ENCODE data around the gene MYO9B. TPM values are rescaled to one million over a fixed set of nuclear protein-coding genes. Genes with fewer than 3 reads are reported as not detected.

The MYO9B gene
- total and polyA plus RNA-seq, 8 donors: 56.5 to 149 (median 66.0) TPM

GRCh38 chr19:17075864-17076542, 426 bp downstream of the MYO9B start:
- H3K4me1 ChIP-seq: peaks cover 11 to 62% of the 10 kb centered on the region in 2 donors
- intact Hi-C loops (cut with DNase I): no loop called here
- H3K27me3 ChIP-seq: no peaks in the 10 kb centered on the region
- no peak for ATAC-seq
- TF ChIP-seq CTCF (IDR thresholded peaks at IDR 0.05): no peak
- H3K27ac ChIP-seq: peak overlapping the region; percentile 73 to 82
- peak in 3 of 4 donors; percentile 41 to 88 (median 63) for DNase-seq
- peaks cover 0 to 4% of the 10 kb centered on the region in 2 donors for H3K36me3 ChIP-seq
- H3K4me3 ChIP-seq: peak overlapping the region; percentile 57 to 75
- H3K9me3 ChIP-seq: no peaks in the 10 kb centered on the region

GRCh38 chr19:17076543-17076991, 990 bp downstream of the MYO9B start:
- Histone ChIP-seq H3K4me1 (peaks cover 11 to 68% of the 10 kb centered on the region in 2 donors), H3K9me3 (no peaks in the 10 kb centered on the region), H3K27ac (peak overlapping the region; percentile 73 to 82), H3K4me3 (peak overlapping the region; percentile 57 to 75), H3K36me3 (no peaks in the 10 kb centered on the region), H3K27me3 (no peaks in the 10 kb centered on the region)
- intact Hi-C loops (cut with DNase I): no loop called here
- ATAC-seq: no peak
- DNase-seq: peak in 1 of 4 donors; percentile 62
- no peak for TF ChIP-seq CTCF (IDR thresholded peaks at IDR 0.05)

- Histone ChIP-seq H3K4me1 (peaks cover 11 to 78% of the 10 kb centered on the region in 2 donors), H3K36me3 (peaks cover 0 to 5% of the 10 kb centered on the region in 2 donors), H3K27ac (peak overlapping the region in 1 of 2 donors; percentile 82), H3K4me3 (peak overlapping the region in 1 of 2 donors; percentile 75), H3K9me3 (no peaks in the 10 kb centered on the region), H3K27me3 (no peaks in the 10 kb centered on the region)
- intact Hi-C loops (cut with DNase I): no loop called here
- TF ChIP-seq CTCF (IDR thresholded peaks at IDR 0.05): no peak
- ATAC-seq (no peak), DNase-seq (peak in 1 of 4 donors; percentile 17)
Measured at GRCh38 chr19:17077447-17078028, 2.0 kb downstream of the MYO9B start.

GRCh38 chr19:17078036-17078919, 2.7 kb downstream of the MYO9B start:
- Histone ChIP-seq H3K27ac (peak overlapping the region in 1 of 2 donors; percentile 13), H3K9me3 (no peaks in the 10 kb centered on the region), H3K36me3 (peaks cover 0 to 6% of the 10 kb centered on the region in 2 donors), H3K4me3 (peak overlapping the region in 1 of 2 donors; percentile 75), H3K4me1 (peaks cover 11 to 78% of the 10 kb centered on the region in 2 donors), H3K27me3 (no peaks in the 10 kb centered on the region)
- intact Hi-C loops (cut with DNase I): no loop called here
- no peak for TF ChIP-seq CTCF (IDR thresholded peaks at IDR 0.05)
- ATAC-seq: no peak
- peak in 2 of 4 donors; percentile 63 to 82 for DNase-seq
